GOT3 (cell line): ENCODE results near the gene CSAG2.
"Not testable (repeated sequence)": the region's sequence is repeated elsewhere in the genome, so short reads cannot be mapped to it uniquely, and the experiment has no call there.

Source experiments
- DNase-seq: peaks from one replicate; lab custom pipeline; 2025; ENCODE audit warnings: mixed read lengths; lab: John Stamatoyannopoulos, UW

Gene CSAG2

GRCh38 chrX:152709173-152709572 lies at the start of gene CSAG2:
Gene CSAG2, minus strand, starts transcription at chrX:152709273. Its CDS starts 161 bp downstream, at chrX:152709112.
- DNase-seq = not testable (repeated sequence)

- not testable (repeated sequence) for DNase-seq
Observed at GRCh38 chrX:152754871-152755270, 45.8 kb upstream of the CSAG2 start.

- DNase-seq = not testable (repeated sequence)
Observed at GRCh38 chrX:152753686-152754650, 44.9 kb upstream of the CSAG2 start, which contains the start of gene MAGEA2. Gene MAGEA2, minus strand, starts transcription at chrX:152753842. Its CDS starts 2,479 bp downstream, at chrX:152751363.

GRCh38 chrX:152738560-152738959 lies 29.5 kb upstream of the CSAG2 start:
- DNase-seq = no peak

GRCh38 chrX:152736528-152736927 lies 27.5 kb upstream of the CSAG2 start:
- DNase-seq = not testable (repeated sequence)

- DNase-seq = no peak
Observed at GRCh38 chrX:152735860-152736511, 26.9 kb upstream of the CSAG2 start.

- DNase-seq = no peak
Observed at GRCh38 chrX:152735101-152735500, 26.0 kb upstream of the CSAG2 start.

GRCh38 chrX:152734143-152734858 lies 25.2 kb upstream of the CSAG2 start:
- DNase-seq = not testable (repeated sequence)

- no peak for DNase-seq
Observed at GRCh38 chrX:152733261-152733975, 24.3 kb upstream of the CSAG2 start, which contains the start of the genes CSAG1 and MAGEA12. Gene CSAG1, minus strand, starts transcription at chrX:152733721. Its CDS starts 1,261 bp downstream, at chrX:152732460. Gene MAGEA12, plus strand, starts transcription at chrX:152733757. Its CDS starts 2,405 bp downstream, at chrX:152736162.

GRCh38 chrX:152725409-152725808 lies 16.3 kb upstream of the CSAG2 start:
- no peak for DNase-seq

- not testable (repeated sequence) for DNase-seq
Observed at GRCh38 chrX:152713815-152714787, 5.0 kb upstream of the CSAG2 start, which contains the start of gene MAGEA2B. Gene MAGEA2B, plus strand, starts transcription at chrX:152714628. Its CDS starts 2,479 bp downstream, at chrX:152717107.

GRCh38 chrX:152713195-152713594 lies 4.1 kb upstream of the CSAG2 start:
- DNase-seq = not testable (repeated sequence)

- DNase-seq = not testable (repeated sequence)
Observed at GRCh38 chrX:152706500-152706899, 2.6 kb downstream of the CSAG2 start.

- not testable (repeated sequence) for DNase-seq
Observed at GRCh38 chrX:152700390-152700789, 8.7 kb downstream of the CSAG2 start.

GRCh38 chrX:152697952-152698931 lies 10.8 kb downstream of the CSAG2 start, which contains the start of gene MAGEA3:
Gene MAGEA3, plus strand, starts transcription at chrX:152698794. Its CDS starts 2,039 bp downstream, at chrX:152700833.
- DNase-seq = not testable (repeated sequence)

- DNase-seq = not testable (repeated sequence)
Observed at GRCh38 chrX:152681012-152681411, 28.1 kb downstream of the CSAG2 start.

- not testable (repeated sequence) for DNase-seq
Observed at GRCh38 chrX:152674652-152675051, 34.4 kb downstream of the CSAG2 start.

GRCh38 chrX:152674135-152674534 lies 34.9 kb downstream of the CSAG2 start:
- no peak for DNase-seq
